Vagina (tissue), 2 donors: ENCODE measurements around the gene ALK. TPM values are rescaled to one million over a fixed set of nuclear protein-coding genes. Genes with fewer than 3 reads are reported as not detected.

Experiments used
- DNase-seq, 2 donors: peaks; one replicate each; pipeline ENCODE4 v3.0.0-alpha.2; 2017; ENCODE audit errors: extremely low spot score in 2 of 2
- H3K27ac ChIP-seq: fragments of 200-600 bp; sonication (generic); one replicate; pipeline ENCODE4 v1.5.1; 2019
- H3K27me3 ChIP-seq: fragments of 200-600 bp; sonication (generic); one replicate; pipeline ENCODE4 v1.5.1; 2019
- H3K36me3 ChIP-seq, 2 donors: fragments of 200-600 bp; sonication (generic); one replicate each; pipeline ENCODE4 v1.5.1; 2017 to 2019
- H3K4me1 ChIP-seq: fragments of 200-600 bp; sonication (generic); one replicate; pipeline ENCODE4 v1.5.1; 2019
- H3K4me3 ChIP-seq, 2 donors: fragments of 200-600 bp; sonication (generic); 1 replicate in 1 of 2; 2 replicates in 1 of 2; pipeline ENCODE4 v1.5.1; 2016 to 2019
- H3K9me3 ChIP-seq: fragments of 200-600 bp; sonication (generic); one replicate; pipeline ENCODE4 v1.5.1; 2019
- POLR2A ChIP-seq, 2 donors: fragments of 450-650 bp; IDR thresholded peaks; one replicate each; pipeline ENCODE4 v1.6.1; 2017; ENCODE audit warnings: antibody characterized with exemption in 2 of 2, mild to moderate bottlenecking in 2 of 2, moderate library complexity in 2 of 2
- POLR2AphosphoS5 ChIP-seq, 2 donors: sonication (generic); formaldehyde crosslinking; IDR thresholded peaks; one replicate each; pipeline ENCODE4 v1.9.0; 2017; ENCODE audit warnings: antibody characterized with exemption in 2 of 2, mild to moderate bottlenecking in 2 of 2, low read depth in 1 of 2; ENCODE audit not compliant: insufficient read depth in 1 of 2
- intact Hi-C: fragments of 100-400 bp; cut with DNase I; formaldehyde crosslinking; loops from one replicate; pipeline ENCODE4 v1.15.1; 2023
- total RNA-seq: library from RNA; depleted of rRNA; stranded (reverse); fragments of >200 nt; gene quantifications from one replicate; pipeline ENCODE4 v1.2.3, GENCODE V29; 2016
- TF ChIP-seq, protein P1 (sequence below), 3 experiments: fragments of 450-650 bp in 2 of 3; fragments of 200-600 bp in 1 of 3; sonication (generic) in 1 of 3; IDR thresholded peaks; one replicate each; pipeline ENCODE4 v1.5.1; 2017 to 2019; ENCODE audit warnings: antibody characterized with exemption in 3 of 3, mild to moderate bottlenecking in 2 of 3, moderate library complexity in 2 of 3

The ALK gene
- total RNA-seq, 1 donor from 2014 or later = 0.74 TPM

DNA sequence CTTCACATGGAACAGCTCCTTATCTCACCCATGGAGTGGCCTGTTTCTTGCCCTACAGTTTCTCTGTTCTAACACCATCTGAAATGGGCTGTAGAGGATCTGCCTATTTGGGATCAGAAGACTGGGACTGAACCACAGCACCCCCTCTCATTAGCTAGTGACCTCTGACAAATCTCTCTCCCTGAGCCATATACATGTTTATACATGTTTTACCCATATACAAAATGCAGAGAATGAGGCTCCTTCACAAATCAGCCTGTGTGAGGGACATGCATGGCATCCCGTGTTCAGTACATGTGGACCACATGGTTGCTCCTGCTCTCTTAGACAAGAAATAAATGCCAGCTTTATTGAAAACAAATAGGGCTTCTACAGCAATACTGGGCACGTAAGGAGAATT lies 282.7 kb downstream of the ALK start:
- Histone ChIP-seq H3K4me3 (no peak overlapping the region), H3K27me3 (no peaks in the 10 kb centered on the region), H3K4me1 (no peaks in the 10 kb centered on the region), H3K36me3 (no peaks in the 10 kb centered on the region), H3K9me3 (no peaks in the 10 kb centered on the region), H3K27ac (no peak overlapping the region)
- TF ChIP-seq POLR2AphosphoS5 (IDR thresholded peaks at IDR 0.05; ENCODE audit: insufficient read depth in 1 of 2, low read depth in 1 of 2) (no peak), POLR2A (IDR thresholded peaks at IDR 0.05) (no peak)
- TF ChIP-seq, protein P1, sequence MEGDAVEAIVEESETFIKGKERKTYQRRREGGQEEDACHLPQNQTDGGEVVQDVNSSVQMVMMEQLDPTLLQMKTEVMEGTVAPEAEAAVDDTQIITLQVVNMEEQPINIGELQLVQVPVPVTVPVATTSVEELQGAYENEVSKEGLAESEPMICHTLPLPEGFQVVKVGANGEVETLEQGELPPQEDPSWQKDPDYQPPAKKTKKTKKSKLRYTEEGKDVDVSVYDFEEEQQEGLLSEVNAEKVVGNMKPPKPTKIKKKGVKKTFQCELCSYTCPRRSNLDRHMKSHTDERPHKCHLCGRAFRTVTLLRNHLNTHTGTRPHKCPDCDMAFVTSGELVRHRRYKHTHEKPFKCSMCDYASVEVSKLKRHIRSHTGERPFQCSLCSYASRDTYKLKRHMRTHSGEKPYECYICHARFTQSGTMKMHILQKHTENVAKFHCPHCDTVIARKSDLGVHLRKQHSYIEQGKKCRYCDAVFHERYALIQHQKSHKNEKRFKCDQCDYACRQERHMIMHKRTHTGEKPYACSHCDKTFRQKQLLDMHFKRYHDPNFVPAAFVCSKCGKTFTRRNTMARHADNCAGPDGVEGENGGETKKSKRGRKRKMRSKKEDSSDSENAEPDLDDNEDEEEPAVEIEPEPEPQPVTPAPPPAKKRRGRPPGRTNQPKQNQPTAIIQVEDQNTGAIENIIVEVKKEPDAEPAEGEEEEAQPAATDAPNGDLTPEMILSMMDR (IDR thresholded peaks at IDR 0.05) = no peak
- intact Hi-C loops = no loop called here
- DNase-seq = peak in 1 of 2 donors; percentile 78

DNA sequence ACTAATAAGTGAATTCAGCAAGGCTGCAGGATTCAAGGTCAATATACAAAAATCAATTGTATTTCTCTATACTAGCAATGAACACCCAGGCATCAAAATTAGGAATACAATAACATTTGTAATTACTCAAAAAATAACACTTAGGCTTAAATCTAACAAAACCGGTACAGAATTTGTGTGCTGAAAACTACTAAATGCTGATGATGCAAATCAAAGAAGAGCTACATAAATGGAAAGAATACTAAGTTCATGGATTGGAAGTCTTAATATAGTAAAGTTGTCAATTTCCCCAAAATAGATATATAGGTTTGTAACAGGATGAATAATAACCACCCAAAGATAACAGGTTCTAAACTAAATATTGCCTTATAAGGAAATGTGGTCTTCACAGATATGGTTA lies 286.5 kb downstream of the ALK start:
- Histone ChIP-seq H3K36me3 (no peaks in the 10 kb centered on the region), H3K9me3 (no peaks in the 10 kb centered on the region), H3K4me1 (no peaks in the 10 kb centered on the region), H3K27ac (no peak overlapping the region), H3K27me3 (no peaks in the 10 kb centered on the region), H3K4me3 (no peak overlapping the region)
- no peak for DNase-seq
- TF ChIP-seq, protein P1 (IDR thresholded peaks at IDR 0.05) = no peak
- no peak for TF ChIP-seq POLR2AphosphoS5 (IDR thresholded peaks at IDR 0.05; ENCODE audit: insufficient read depth in 1 of 2, low read depth in 1 of 2)
- no peak for TF ChIP-seq POLR2A (IDR thresholded peaks at IDR 0.05)
- intact Hi-C loops = no loop called here

DNA sequence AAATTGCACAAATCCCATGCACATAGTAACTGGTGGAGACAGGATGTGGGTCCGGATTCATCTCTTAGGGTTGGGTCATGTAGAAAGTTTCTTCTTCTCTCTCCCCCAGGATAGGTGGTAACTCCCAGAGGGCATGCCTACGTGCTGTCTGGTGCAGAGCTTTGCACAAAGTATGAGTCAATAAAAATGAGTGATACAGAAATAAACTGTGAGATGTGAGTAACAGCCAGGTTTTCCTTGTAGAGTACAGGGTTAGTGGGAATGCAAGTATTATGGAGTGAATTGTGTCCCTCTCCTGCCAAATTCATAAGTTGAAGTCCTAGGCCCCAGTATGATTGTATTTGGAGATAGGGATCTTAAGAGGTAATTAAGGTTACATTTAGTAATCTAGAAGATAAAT lies 289.4 kb downstream of the ALK start:
- Histone ChIP-seq H3K4me1 (no peaks in the 10 kb centered on the region), H3K27ac (no peak overlapping the region), H3K9me3 (no peaks in the 10 kb centered on the region), H3K36me3 (no peaks in the 10 kb centered on the region), H3K27me3 (no peaks in the 10 kb centered on the region), H3K4me3 (no peak overlapping the region)
- TF ChIP-seq, protein P1 (IDR thresholded peaks at IDR 0.05) = no peak
- TF ChIP-seq POLR2AphosphoS5 (IDR thresholded peaks at IDR 0.05; ENCODE audit: insufficient read depth in 1 of 2, low read depth in 1 of 2) (no peak), POLR2A (IDR thresholded peaks at IDR 0.05) (no peak)
- DNase-seq = peak in 1 of 2 donors; percentile 47
- intact Hi-C loops = no loop called here

DNA sequence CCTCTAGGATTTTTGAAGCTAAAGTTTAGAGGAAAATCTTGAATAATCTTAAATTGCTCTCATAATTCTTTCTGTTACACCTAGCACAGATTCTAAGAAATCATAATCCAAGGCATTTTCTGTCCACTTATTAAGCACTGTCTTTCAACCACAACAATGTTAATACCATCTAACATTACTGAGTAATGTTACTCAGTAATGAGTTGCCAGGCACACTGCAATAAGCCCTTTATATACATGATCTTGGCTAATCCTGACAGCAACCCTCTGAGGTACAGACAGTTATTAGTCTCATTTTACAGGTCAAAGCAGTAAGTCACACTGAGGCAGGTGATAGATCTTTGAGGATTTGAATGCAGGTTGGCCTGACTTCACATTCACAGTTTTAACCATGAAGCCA lies 291.9 kb downstream of the ALK start:
- intact Hi-C loops = no loop called here
- DNase-seq = no peak
- H3K9me3 ChIP-seq = no peaks in the 10 kb centered on the region
- H3K4me3 ChIP-seq = no peak overlapping the region
- H3K27me3 ChIP-seq = no peaks in the 10 kb centered on the region
- TF ChIP-seq POLR2A (IDR thresholded peaks at IDR 0.05) (no peak), POLR2AphosphoS5 (IDR thresholded peaks at IDR 0.05; ENCODE audit: insufficient read depth in 1 of 2, low read depth in 1 of 2) (no peak)
- TF ChIP-seq, protein P1 (IDR thresholded peaks at IDR 0.05) = no peak
- H3K36me3 ChIP-seq = no peaks in the 10 kb centered on the region
- H3K4me1 ChIP-seq = no peaks in the 10 kb centered on the region
- H3K27ac ChIP-seq = no peak overlapping the region

DNA sequence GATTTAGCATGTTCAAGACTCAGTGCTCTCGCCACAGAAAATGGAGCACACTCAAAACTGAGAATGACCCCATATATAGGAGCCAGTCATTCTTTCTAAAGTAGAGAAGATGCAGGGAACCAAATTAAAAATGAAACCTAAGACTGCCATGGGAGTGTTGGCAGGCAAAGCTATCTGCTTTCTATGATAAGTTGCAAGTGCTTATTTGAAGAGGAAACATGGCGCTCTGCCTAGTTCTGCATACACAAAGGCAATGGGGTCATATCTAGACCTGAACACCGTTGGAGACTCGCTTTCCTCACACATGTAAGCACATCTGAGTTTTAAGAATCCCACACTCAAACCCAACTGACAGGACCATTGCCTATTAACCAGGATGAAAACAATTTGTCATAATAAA lies 292.5 kb downstream of the ALK start:
- no peaks in the 10 kb centered on the region for H3K36me3 ChIP-seq
- H3K27ac ChIP-seq = no peak overlapping the region
- no peaks in the 10 kb centered on the region for H3K27me3 ChIP-seq
- intact Hi-C loops = no loop called here
- TF ChIP-seq POLR2AphosphoS5 (IDR thresholded peaks at IDR 0.05; ENCODE audit: insufficient read depth in 1 of 2, low read depth in 1 of 2) = no peak
- no peak for TF ChIP-seq POLR2A (IDR thresholded peaks at IDR 0.05)
- TF ChIP-seq, protein P1 (IDR thresholded peaks at IDR 0.05) = no peak
- H3K9me3 ChIP-seq = no peaks in the 10 kb centered on the region
- no peaks in the 10 kb centered on the region for H3K4me1 ChIP-seq
- H3K4me3 ChIP-seq = no peak overlapping the region
- DNase-seq = no peak
